Esophagus mucosa (tissue), 1 donor: ENCODE results near the gene PREX1. TPM values are rescaled to one million over a fixed set of nuclear protein-coding genes. Genes with fewer than 3 reads are reported as not detected.

Experiments used
- ATAC-seq: fragments of 200-7000 bp; cut with Tn5 transposase; one replicate; pipeline ENCODE4 v1.9.1; 2020
- total RNA-seq: library from RNA; stranded (reverse); gene quantifications from one replicate; pipeline ENCODE4 v1.2.4, GENCODE V29; 2023
- donor health status: DM: yes; HTN: yes; CAD: no.

The PREX1 gene
- total RNA-seq, 1 donor from 2014 or later: 2.7 TPM

DNA sequence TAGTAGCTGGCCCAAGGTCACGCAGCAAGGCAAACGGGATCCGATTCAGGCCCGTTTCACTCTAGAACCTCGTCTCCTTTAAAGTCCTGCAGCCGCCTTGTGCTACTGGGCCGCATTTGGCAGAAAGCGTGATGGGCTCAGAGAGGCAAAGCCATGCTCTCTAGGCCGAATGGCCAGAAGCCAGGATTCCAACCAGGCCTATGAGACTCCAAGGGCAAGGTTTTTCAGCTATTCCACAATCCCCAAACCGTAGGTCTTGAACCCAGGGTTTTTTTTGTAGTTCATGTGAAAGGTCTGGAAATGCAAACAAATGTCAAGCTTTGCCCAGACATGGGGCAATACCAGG is 174.1 kb downstream of the PREX1 start:
- no peak for ATAC-seq

DNA sequence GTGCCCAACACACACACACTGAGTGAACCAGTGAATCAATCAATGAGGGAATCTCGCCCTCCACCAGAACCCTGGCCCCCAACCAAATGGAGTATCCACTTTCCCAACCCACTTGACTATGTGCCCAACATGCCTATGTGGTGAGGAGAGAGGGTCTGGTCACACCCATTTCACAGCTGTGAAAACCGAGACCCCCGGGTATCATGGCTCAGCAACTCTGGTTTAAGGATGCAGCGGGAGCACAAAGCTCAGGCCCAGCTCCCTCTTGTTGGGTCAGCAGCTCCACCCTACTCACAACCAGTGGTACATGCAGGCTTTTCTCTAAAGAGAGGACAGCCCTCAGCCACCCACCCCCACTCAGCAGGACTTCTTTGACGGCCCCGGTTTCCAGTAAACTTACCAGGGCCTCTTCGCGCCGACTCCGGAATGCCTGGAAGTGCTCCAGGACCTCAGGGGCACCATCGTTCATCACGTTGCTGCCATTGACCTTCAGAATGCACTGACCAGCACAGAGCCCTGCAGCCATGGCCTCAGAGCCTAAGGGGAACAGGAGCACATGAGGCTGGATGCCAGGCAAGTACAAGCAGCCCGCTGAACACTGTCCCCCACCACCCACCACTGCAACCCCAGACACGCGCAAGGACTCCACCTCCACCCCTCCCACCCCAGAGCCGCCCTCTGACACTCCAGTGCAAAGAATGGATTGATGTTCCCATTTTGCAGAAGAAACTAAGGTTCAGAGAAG is 174.7 kb downstream of the PREX1 start:
- no peak for ATAC-seq

DNA sequence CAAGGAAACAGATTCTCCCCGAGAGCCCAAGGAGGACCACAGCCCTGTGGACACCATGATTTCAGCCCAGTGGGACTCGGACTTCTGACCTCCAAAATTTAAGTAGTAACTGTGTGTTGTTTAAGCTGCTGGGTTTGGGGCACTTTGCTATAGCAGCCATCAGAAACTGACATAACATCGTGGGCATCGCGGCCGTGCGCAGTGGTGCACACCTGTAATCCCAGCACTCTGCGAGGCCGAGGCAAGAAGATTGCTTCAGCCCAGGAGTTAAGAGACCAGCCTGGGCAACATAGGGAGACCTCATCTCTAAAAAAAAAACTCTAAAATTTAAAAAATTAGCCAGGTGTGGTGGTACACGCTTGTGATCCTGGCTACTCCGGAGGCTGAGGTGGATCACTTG is 175.8 kb downstream of the PREX1 start:
- no peak for ATAC-seq

DNA sequence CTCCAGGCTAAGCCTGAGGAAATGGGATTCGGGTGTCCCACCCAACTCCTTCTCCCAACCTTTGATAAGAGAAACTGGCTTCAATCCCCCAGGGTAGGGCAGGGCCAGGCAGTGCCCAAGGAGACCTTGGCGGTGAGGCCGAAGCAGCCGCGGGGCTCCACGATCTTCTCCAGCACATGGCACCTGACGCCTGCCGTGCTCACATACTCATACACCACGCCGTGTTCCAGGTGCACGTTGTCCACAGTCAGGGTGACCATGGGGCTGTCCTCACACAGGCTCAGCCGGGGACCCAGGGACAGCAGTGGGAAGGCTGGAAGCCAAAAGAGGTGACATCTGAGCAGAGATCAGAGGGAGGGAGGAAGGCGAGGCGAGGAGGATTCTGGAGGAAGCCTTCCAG is 176.5 kb downstream of the PREX1 start:
- ATAC-seq: no peak

DNA sequence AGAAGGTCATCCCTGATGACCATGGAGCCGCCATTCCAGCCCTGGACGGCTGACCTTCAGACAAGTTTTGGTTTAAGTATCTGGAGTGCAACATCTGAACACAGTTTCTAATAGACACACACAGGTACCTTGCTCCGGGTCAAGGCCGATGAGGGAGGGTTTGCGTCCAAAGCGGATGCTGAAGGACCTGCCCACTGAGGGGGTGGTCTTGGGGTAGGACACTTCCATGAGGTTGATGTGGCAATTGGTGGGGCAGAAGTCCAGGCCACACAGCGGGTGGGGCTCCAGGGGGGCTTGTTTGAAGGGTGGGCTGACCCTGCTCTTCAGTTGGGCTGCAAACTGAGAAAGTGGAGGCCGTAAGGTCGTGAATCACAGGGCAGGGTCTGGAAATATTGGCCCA is 177.9 kb downstream of the PREX1 start:
- no peak for ATAC-seq

GRCh38 chr20:48649104-48649626 is 178.6 kb downstream of the PREX1 start:
- ATAC-seq: no peak

DNA sequence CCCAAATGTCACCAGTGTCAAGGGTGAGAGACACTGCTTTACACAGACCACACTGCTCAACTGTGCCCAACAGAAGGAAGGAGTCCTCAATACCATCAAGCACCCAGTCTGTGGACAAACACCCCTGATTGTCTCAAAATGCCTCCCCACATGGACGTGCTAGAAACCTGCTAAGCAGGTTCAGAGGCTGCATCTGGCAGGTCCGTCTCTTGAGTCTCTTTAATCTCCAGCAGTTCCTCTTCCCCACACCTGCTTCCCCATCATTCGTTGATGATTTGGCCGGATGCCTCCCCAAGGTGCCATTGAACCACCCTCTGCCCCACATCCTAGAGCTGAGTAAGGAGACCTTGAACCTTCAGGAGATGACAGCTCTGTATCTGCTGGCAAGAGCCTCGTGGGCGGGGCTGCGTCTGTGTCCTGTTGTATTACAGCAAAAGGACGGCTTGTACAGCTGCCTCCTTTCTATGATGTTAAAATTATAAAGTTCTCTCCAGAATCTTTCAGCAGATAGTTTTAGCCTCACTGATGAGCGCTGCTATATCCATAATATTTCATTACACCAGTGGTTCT is 179.2 kb downstream of the PREX1 start:
- ATAC-seq: peak; percentile 37

DNA sequence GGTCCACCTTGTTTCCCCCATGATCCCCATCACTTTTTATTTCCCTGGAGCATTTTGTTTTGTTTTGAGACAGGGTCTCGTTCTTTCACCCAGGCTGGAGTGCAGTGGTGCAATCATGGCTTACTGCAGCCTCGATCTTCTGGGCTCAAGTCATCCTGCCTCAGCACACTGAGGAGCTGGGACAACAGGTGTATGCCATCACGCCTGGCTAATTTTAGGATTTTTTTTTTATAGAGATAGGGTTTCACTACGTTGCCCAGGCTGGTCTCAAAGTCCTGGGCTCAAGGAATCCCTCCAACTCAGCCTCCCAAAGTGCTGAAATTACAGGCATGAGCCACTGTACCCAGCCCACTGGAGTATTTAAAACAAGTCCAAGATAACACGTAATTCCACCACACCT is 179.9 kb downstream of the PREX1 start:
- no peak for ATAC-seq

- no peak for ATAC-seq
These were observed 182.1 kb downstream of the PREX1 start for GRCh38 chr20:48645666-48646065.

- ATAC-seq: no peak
These were observed 183.4 kb downstream of the PREX1 start for GRCh38 chr20:48644286-48644828.

DNA sequence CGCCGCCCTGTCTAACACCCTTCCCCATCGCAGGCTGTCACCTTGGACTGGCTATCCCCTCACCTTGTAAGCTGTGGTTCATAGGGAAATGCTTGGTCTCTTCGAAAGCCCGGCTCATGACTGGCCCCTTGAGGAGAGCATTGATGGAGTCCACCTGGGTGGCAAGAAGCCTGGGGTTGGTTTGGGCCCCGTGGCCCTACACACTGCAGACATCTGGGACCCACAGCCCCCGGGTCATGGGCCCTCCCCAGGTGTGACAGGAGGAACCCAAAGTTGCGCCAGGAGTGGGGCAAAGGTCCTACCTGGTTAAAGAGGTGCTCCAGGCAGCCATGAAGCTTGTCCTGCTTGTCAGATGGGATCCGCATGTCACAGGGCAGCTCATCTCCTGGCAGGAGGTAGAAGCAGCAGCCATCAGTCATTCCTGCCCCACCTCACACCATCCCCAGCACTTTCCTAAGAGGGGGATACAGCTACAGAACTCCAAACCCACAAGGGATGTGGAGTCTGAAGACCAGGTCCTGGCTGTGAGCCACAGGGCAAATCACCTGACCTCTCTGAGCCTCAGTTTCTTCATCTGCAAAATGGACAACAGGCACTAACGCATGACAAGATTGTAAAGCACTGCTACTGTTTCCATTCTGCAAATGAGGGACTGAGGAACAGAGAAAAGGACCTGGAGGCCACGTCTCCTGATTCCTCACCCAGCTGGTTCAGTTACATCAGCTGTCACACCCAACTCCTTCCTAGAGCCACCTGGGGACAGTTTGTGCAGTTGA is 185.5 kb downstream of the PREX1 start:
- no peak for ATAC-seq

DNA sequence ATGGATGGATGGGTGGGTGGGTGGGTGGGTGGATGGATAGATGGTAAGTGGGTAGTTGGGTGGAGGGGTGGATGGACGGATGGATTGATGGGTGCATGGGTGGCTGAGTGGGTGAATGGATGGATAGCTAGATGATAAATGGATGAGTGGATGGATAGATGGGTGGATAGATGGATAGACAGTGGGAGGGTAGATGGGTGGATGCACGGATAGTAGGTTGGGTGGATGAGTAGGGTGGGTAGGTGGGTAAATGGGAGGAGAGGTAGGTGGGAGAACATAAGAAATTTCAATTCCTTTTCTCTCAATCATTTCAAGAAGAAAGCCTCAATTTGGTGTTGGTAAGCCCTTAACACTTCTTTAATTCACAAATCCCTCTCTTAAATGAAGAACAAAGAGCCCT is 186.9 kb downstream of the PREX1 start:
- no peak for ATAC-seq

DNA sequence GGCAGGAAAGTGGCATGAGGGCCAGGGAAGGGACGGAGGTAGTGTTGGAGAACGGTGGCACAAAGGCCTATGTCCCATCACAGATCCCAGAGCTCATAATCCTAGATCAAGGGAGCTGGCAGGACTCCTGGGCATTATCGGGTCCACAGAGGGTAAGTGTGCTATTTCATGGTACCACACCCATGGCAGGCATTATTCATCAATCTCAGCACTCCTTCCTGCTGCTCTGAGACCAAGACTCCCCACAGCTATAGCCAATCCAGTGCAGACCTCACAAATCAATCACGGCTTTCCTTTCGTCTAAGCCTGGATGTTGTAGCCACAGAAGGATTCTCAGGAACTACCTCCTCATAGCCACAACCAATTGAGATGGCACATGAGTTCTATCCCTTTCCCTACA is 187.9 kb downstream of the PREX1 start:
- no peak for ATAC-seq

GRCh38 chr20:48638546-48638945 is 189.3 kb downstream of the PREX1 start:
- peak; percentile 64 for ATAC-seq

- ATAC-seq: no peak
These were observed 190.3 kb downstream of the PREX1 start for GRCh38 chr20:48637461-48637860.

DNA sequence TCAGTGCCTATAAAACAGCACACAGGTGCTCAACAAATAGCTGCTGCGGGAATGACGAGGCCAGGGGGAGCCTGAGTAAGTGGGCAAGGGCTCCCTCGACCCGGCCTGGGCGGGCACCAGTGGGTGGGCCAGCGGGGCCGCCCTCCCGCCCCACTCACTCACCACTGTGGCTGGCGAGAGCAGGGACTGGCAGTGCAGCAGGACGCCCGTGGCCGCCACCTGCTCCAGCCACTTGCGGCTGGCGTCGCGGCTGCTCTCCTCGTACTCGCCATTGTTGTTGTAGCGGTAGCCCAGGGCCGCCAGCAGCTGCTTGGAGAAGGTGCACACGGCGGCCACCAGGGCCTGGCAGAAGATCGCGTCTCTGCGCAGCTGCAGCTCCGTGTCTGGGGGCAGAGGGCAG is 191.5 kb downstream of the PREX1 start:
- no peak for ATAC-seq

DNA sequence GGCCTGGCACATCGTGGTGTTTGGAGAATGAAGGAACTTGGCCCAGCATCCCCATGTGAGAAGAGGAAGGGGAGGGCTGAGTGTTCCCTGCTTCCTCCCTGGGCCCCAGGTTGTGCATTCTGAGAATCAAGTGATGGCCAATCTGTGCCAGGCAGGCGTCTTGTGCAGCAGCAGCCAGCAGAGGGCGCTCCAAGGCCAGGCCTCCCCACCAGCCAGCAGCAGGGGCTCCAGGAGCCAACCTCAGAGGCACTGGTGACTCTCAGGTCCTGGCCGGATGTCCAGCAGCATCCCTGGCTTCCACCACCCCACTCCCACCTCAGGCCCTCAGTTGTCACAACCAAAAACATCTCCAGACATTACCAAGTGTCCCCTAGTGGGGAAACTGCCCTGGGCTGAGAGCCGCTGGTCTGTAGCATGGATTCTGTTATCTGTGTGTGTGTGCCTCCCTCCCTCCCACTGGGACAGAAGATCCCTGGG is 192.0 kb downstream of the PREX1 start:
- peak; percentile 33 for ATAC-seq

GRCh38 chr20:48635361-48635760 is 192.4 kb downstream of the PREX1 start:
- ATAC-seq: no peak

DNA sequence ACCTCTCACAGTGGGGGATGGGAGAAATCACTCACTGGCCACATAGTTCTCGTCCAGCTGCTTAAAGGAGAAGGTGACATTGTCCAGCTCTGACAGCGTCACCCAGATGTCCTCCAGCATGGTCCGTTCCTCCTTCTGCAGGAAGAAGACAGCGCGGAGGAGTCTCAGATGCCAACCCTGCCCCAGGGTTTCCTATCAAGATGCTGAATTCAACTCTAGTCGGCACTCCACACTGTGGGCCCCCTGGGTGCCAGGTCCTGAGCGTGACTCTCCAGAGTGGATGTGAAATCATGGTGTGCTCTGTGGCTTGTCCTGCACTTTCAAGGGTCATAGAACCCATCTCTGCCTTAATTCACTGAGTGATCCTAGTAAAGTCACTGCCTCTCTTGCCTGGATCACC is 193.2 kb downstream of the PREX1 start:
- no peak for ATAC-seq

GRCh38 chr20:48633620-48634257 is 194.1 kb downstream of the PREX1 start:
- no peak for ATAC-seq

DNA sequence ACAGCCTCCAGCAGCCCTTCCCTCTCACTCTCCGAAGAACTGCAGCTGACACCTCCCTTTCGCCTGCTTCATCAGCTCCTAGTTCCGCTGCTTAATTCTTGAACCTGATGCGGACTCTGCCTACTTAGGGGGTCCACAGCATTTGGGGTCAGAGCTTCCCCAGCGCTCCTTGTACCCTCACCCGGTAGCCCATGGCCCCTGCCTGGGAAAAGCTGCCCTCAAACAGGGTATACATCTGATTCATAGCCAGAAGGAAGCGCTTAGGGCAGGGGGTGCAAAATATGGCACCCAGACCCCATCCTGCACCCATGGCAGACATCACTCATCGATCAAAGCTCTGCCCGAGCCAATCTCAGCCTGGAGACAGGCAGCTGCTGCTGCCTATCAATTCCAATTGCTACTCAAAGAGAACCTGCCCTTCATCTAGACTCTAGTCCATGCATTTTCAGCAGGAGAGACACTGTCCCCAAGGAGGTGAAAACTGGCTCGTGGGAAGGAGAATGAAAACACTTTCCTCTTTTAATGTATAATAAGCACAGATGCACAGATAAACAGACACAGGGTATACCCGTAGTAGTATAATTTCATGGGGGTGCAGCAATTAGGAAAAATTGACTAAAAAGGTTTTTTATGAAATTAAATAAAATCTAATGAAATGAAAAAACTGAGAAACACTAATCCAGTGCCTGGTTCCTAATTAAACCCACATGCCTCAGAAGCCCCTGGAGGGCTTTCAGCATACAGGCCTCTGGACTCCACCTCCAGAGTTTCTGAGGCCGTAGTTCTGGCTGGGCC is 194.8 kb downstream of the PREX1 start:
- ATAC-seq: no peak
